GM21528 (cell line): ENCODE data around the gene RIMS1.
A peak's percentile ranks its signal among the peaks of the same experiment; 100 is the strongest.

ENCODE experiments used
- ATAC-seq: cut with Tn5 transposase; IDR thresholded peaks from one replicate; pipeline ENCODE4 v1.9.1; 2021; ENCODE audit warnings: mild to moderate bottlenecking, moderate library complexity; ENCODE audit not compliant: unreplicated experiment, low FRiP score

Gene RIMS1, protein sequence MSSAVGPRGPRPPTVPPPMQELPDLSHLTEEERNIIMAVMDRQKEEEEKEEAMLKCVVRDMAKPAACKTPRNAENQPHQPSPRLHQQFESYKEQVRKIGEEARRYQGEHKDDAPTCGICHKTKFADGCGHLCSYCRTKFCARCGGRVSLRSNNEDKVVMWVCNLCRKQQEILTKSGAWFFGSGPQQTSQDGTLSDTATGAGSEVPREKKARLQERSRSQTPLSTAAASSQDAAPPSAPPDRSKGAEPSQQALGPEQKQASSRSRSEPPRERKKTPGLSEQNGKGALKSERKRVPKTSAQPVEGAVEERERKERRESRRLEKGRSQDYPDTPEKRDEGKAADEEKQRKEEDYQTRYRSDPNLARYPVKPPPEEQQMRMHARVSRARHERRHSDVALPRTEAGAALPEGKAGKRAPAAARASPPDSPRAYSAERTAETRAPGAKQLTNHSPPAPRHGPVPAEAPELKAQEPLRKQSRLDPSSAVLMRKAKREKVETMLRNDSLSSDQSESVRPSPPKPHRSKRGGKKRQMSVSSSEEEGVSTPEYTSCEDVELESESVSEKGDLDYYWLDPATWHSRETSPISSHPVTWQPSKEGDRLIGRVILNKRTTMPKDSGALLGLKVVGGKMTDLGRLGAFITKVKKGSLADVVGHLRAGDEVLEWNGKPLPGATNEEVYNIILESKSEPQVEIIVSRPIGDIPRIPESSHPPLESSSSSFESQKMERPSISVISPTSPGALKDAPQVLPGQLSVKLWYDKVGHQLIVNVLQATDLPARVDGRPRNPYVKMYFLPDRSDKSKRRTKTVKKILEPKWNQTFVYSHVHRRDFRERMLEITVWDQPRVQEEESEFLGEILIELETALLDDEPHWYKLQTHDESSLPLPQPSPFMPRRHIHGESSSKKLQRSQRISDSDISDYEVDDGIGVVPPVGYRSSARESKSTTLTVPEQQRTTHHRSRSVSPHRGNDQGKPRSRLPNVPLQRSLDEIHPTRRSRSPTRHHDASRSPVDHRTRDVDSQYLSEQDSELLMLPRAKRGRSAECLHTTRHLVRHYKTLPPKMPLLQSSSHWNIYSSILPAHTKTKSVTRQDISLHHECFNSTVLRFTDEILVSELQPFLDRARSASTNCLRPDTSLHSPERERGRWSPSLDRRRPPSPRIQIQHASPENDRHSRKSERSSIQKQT (N-terminal part only)

DNA sequence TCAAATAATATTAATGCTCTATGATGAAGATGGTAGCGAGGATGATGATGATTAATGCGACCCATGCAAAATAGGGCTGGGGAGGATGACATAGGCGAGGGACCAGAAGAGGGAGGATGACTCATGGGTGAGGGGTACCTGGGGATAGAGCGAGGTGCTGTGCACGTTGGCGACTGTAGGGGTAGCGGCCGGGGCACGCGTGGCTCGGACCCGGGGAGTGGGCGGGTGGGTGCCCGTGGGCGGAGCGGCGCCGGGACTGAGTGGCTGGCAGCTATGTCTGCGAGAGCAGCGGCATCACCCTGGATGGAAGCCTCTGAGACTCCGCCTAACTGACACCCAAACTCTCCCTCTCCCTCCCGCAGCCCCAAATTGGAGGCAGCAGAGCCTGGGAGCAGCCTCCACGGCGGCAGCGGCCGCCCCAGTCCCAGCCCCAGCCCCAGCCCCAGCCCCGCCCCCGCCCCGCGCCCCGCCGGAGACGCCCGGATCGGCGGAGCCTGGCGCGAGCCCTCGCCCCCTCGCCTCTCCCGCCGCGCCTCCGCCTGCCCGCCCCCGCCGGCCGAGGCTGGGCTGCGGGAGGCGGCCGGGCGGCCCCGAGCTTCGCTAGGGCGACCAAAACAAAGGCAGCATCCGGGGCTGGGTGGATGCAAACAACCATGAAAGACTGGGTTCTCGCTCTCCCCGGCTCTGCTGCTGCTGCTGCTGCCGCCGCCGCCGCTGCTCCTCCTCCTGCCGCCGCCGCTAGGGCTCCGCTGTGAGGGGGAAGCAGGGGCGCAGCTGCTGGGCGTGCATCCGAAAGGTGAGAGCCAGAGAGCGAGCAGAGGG, at the start of gene RIMS1:
TSS of gene RIMS1 (plus strand) at position 367 of the 822 bp plus-strand sequence. CDS start 474 bp downstream, outside the sequence.
- peak; percentile 85 for ATAC-seq

DNA sequence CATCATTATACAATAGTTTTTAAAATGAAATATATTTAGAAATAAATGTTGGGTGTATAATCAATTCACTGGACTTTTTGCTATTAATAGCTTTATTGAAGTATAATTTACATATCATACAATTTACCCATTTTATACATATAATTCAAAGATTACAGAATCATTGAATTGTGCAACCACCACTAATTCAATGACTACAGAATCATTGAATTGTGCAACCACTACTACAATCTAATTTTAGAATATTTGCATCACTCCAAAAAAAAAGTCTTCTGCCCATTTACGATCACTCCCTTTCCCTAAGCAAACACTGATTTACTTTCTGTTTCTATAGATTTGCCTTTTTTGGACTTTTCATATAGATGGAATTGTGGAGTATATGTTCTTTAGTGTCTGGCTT, 35.1 kb upstream of the RIMS1 start:
- no peak for ATAC-seq

- ATAC-seq = no peak
Observed at GRCh38 chr6:71852948-71853347, 33.4 kb upstream of the RIMS1 start.

DNA sequence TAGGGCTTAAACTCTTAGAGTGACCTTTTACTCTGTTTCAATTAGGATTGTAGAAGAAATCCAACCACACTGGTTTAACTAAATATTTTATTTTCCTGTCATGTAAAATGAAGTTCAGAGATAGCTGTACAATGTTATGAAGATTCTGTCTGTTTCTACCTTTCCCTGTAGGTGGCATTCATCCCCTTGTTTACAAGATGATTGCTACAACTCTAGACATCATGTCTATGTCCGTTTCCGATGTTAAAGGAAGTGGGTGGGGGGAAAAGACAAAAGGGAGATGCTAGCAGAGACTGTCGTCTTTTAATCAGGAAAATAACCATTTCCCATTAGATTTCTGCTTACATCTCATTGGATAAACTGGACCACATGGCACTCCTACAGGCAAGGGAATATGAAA, 30.9 kb upstream of the RIMS1 start:
- ATAC-seq = no peak

GRCh38 chr6:71879016-71879415, 7.3 kb upstream of the RIMS1 start:
- no peak for ATAC-seq

DNA sequence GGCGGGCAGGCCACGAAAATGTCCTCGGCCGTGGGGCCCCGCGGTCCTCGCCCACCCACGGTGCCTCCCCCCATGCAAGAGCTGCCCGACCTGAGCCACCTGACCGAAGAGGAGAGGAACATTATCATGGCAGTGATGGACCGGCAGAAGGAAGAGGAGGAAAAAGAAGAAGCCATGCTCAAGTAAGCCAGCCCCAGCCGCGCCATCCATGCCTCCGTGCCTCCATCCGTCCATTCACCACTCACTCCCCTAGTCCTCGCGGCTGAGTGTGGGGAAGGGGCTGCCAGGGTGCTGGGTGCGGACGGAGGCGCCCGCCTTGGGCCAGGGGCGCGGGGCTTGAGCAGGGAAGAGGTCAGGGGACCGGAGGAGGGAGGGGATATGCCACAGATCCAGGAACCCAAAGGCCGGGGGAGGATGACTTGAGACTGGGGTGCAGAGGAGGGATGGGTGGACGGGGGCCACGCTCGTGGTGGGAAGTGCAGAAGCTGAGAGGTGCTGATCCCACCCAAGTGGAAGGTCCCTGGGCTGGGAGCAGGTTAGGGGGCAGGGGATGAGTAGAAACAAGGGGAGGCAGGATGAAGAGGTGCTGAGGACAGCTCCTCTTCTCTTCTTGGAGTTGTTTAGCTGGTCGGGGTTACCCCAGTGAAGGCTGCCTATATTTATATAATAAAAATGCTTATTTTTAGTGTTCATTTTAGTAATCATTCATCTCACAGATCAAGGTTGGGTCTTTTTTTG, 825 bp downstream of the RIMS1 start:
- ATAC-seq = peak; percentile 15

DNA sequence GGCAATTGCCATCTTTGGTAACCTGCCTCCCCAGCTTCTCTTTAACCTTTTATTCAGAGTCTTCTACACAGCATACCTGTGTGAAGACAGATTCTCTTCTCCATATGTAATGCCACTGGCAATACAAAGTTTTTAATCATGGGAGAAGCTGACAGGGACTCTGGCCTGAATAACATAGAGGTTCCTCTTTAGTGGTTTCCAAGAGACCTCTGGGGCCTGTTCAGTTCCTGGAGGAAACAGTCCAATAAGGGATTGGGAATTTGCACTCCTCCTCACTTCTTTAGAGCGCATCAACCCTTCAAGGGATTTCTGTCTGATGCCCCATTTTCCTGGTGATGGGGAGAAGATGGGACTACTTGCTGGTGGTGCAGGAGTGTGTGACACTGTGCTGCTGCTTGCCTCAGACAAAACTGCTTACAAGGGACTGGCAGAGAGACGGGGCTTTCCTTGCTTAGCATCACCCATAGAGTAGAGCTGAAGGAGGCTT, 1.4 kb downstream of the RIMS1 start:
- no peak for ATAC-seq

- no peak for ATAC-seq
Observed at GRCh38 chr6:71888756-71889340, 2.5 kb downstream of the RIMS1 start.

GRCh38 chr6:71889366-71889765, 3.0 kb downstream of the RIMS1 start:
- no peak for ATAC-seq

GRCh38 chr6:71892641-71893040, 6.3 kb downstream of the RIMS1 start:
- no peak for ATAC-seq

GRCh38 chr6:71900642-71901041, 14.3 kb downstream of the RIMS1 start:
- ATAC-seq = no peak

DNA sequence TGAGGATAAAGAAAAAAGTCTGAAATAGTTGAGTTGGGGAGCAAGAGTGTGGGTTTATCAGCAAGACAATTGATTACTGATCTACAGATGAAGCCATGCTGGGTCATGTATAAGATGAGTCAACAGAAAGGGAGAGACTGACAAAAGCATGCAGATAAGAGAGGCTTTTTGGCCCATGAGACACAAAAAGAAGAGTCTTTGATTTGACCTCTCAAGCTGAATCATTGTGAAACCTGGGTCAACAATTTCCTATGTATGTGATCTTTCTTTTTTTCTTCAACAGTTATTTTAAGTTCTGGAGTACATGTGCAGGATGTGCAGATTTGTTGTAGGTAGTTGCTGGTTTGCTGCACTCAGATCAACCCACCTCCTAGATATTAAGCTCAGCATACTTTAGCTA, 15.9 kb downstream of the RIMS1 start:
- ATAC-seq = peak; percentile 69

- ATAC-seq = no peak
Observed at GRCh38 chr6:71906813-71907212, 20.5 kb downstream of the RIMS1 start.

DNA sequence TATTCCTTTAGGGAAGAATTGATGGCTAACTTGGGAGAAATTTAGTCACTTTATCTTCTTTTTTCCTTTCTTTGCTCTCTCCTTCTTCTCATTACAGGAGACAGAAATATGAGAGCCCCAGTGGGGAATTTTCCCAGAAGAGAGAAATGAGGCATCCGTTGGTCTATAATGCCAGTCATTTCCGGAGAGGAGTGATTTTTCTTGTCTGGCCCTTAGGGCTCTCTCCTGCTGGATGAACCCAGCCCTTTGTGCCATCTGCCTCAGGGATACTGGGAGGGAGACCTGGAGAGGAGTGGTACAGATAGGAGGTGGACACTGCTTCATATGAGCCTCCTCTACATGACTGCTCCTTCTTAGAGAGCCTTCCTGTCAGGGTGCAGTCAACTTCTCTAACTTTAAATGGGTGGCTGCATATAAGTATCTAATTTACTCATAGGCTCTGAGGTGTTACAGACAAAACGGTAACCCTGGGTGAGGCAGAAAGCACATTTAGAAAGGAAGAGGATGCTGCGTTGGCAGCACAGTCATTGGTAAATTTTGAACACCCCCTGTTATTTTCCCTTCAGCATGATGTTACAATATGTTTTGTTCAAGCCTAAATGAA, 21.9 kb downstream of the RIMS1 start:
- no peak for ATAC-seq

- ATAC-seq = no peak
Observed at GRCh38 chr6:71913444-71914234, 27.3 kb downstream of the RIMS1 start.

DNA sequence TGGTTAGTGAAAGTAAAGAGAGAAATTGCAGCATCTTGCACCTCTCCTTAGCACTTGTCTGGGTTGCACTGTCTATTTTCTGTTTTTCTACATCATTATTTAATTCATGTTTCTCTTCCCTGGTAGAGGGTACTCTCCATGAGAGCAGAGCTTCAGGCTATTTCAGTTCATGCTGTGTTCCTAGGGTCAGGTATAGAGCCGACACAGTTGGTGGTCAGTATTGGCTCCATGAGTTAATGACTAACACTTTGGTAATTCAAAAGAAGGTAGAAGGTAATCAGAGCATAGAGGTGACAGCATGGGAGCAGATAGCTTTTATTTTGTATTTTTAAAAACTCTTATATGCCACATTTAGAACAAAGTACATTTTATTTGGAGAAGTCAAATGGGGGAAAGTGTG, 42.7 kb downstream of the RIMS1 start:
- no peak for ATAC-seq

GRCh38 chr6:71933881-71934280, 47.5 kb downstream of the RIMS1 start:
- no peak for ATAC-seq

- ATAC-seq = no peak
Observed at GRCh38 chr6:71965404-71965803, 79.1 kb downstream of the RIMS1 start.
